Measurements from ENCODE around the gene MFN2.
A peak's percentile ranks its signal among the peaks of the same experiment; 100 is the strongest.
"Not testable (repeated sequence)": the region's sequence is repeated elsewhere in the genome, so short reads cannot be mapped to it uniquely, and the experiment has no call there.

The MFN2 gene

GRCh38 chr1:11979851-11980675 lies at the start of gene MFN2:
MFN2 (plus strand) TSS chr1:11980444; CDS start chr1:11989169, 8,725 bp downstream.
- DNase-seq (ENCODE audit: low spot score) = peak; percentile 97

- no peak for DNase-seq (ENCODE audit: low spot score)
Measured at GRCh38 chr1:11930571-11931445, 49.4 kb upstream of the MFN2 start.

GRCh38 chr1:11931845-11932244 lies 48.4 kb upstream of the MFN2 start:
- DNase-seq (ENCODE audit: low spot score) = no peak

- peak; percentile 77 for DNase-seq (ENCODE audit: low spot score)
Measured at GRCh38 chr1:11934302-11935056, 45.8 kb upstream of the MFN2 start, which contains the start of gene PLOD1. PLOD1 (plus strand) TSS chr1:11934717; CDS start chr1:11934780, 63 bp downstream.

GRCh38 chr1:11935057-11935412 lies 45.2 kb upstream of the MFN2 start:
- DNase-seq (ENCODE audit: low spot score) = no peak

- DNase-seq (ENCODE audit: low spot score) = not testable (repeated sequence)
Measured at GRCh38 chr1:11935733-11936132, 44.5 kb upstream of the MFN2 start.

- no peak for DNase-seq (ENCODE audit: low spot score)
Measured at GRCh38 chr1:11938722-11939526, 41.3 kb upstream of the MFN2 start.

GRCh38 chr1:11939794-11940193 lies 40.5 kb upstream of the MFN2 start:
- not testable (repeated sequence) for DNase-seq (ENCODE audit: low spot score)

- no peak for DNase-seq (ENCODE audit: low spot score)
Measured at GRCh38 chr1:11940260-11940921, 39.9 kb upstream of the MFN2 start.

GRCh38 chr1:11942280-11942679 lies 38.0 kb upstream of the MFN2 start:
- no peak for DNase-seq (ENCODE audit: low spot score)

- DNase-seq (ENCODE audit: low spot score) = no peak
Measured at GRCh38 chr1:11943619-11944018, 36.6 kb upstream of the MFN2 start.

GRCh38 chr1:11944358-11944931 lies 35.8 kb upstream of the MFN2 start:
- DNase-seq (ENCODE audit: low spot score) = no peak

- DNase-seq (ENCODE audit: low spot score) = no peak
Measured at GRCh38 chr1:11946647-11947046, 33.6 kb upstream of the MFN2 start.

- DNase-seq (ENCODE audit: low spot score) = no peak
Measured at GRCh38 chr1:11948822-11949458, 31.3 kb upstream of the MFN2 start.

GRCh38 chr1:11951901-11952300 lies 28.3 kb upstream of the MFN2 start:
- DNase-seq (ENCODE audit: low spot score) = no peak

- DNase-seq (ENCODE audit: low spot score) = no peak
Measured at GRCh38 chr1:11952455-11953109, 27.7 kb upstream of the MFN2 start.

GRCh38 chr1:11955221-11955620 lies 25.0 kb upstream of the MFN2 start:
- DNase-seq (ENCODE audit: low spot score) = no peak

GRCh38 chr1:11957398-11957797 lies 22.8 kb upstream of the MFN2 start:
- no peak for DNase-seq (ENCODE audit: low spot score)

- DNase-seq (ENCODE audit: low spot score) = no peak
Measured at GRCh38 chr1:11957897-11958296, 22.3 kb upstream of the MFN2 start.
